ENCODE measurements around the gene L1TD1. TPM values are rescaled to one million over a fixed set of nuclear protein-coding genes. Genes with fewer than 3 reads are reported as not detected.

Gene L1TD1
- total and polyA plus RNA-seq, 2 experiments from 2014 or later, result 283 to 628 TPM

- H3K4me2 ChIP-seq, result 0 out of 2 replicates have a peak overlapping the region, but pooled peaks have one; percentile 67
- ATAC-seq, result no peak
- 0 out of 2 replicates have a peak, but pooled peaks cover 6% of the 10 kb centered on the region for H4K20me1 ChIP-seq (replicated peaks; ENCODE audit: insufficient read depth)
- TF ChIP-seq NANOG (IDR thresholded peaks at IDR 0.05; ENCODE audit: borderline replicate concordance) (no peak), JUNB (IDR thresholded peaks at IDR 0.05; ENCODE audit: unreplicated experiment) (no peak), CTCF (conservative IDR thresholded peaks at IDR 0.05; ENCODE audit: low read depth in 2 of 2) (peak in 1 of 2 experiments; percentile 23; a peak in 2 of 4 replicates), POLR2AphosphoS5 (IDR thresholded peaks at IDR 0.05; ENCODE audit: low read depth) (peak; percentile 15; the same call in 1 of the 2 replicates), ZNF331 (CRISPR knock-in tag; IDR thresholded peaks at IDR 0.05; ENCODE audit: low read depth) (no peak), ZNF462 (CRISPR knock-in tag; IDR thresholded peaks at IDR 0.05) (no peak), CREB1 (CRISPR knock-in tag; IDR thresholded peaks at IDR 0.05; ENCODE audit: low read depth) (no peak), ETS1 (IDR thresholded peaks at IDR 0.05) (no peak), EZH2phosphoT487 (IDR thresholded peaks at IDR 0.05; ENCODE audit: unreplicated experiment) (no peak), STAT1 (IDR thresholded peaks at IDR 0.05; ENCODE audit: unreplicated experiment) (no peak), ZNF114 (CRISPR knock-in tag; IDR thresholded peaks at IDR 0.05) (no peak), REST (IDR thresholded peaks at IDR 0.05; ENCODE audit: unreplicated experiment) (no peak), EZH2 (IDR thresholded peaks at IDR 0.05; ENCODE audit: low read depth, unreplicated experiment) (no peak)
- DNase-seq (ENCODE audit: low spot score), result no peak
- Mint-ChIP-seq H3K27me3 (ENCODE audit: insufficient read depth, low read depth, poor library complexity) (peaks cover 6% of the 10 kb centered on the region), H3K9me3 (no peaks in the 10 kb centered on the region), H3K36me3 (ENCODE audit: low read depth) (peaks cover 49% of the 10 kb centered on the region), H3K27ac (no peak overlapping the region), H3K4me1 (peaks cover 56% of the 10 kb centered on the region), H3K4me3 (no peak overlapping the region)
- H3K4me1 ChIP-seq (ENCODE audit: insufficient read depth), result peaks cover 65% of the 10 kb centered on the region
- peaks cover 47% of the 10 kb centered on the region for H3F3A ChIP-seq (replicated peaks; ENCODE audit: low read depth)
- H3K9me2 ChIP-seq (ENCODE audit: insufficient read depth), result no peaks in the 10 kb centered on the region
- H3K79me2 ChIP-seq (replicated peaks; ENCODE audit: insufficient read depth), result no peaks in the 10 kb centered on the region
- H2AFZ ChIP-seq, result no peak overlapping the region
- no peak overlapping the region for H3K4me3 ChIP-seq
- H3K27ac ChIP-seq (ENCODE audit: low read depth), result peak overlapping the region; percentile 94
- H3K27me3 ChIP-seq (ENCODE audit: insufficient read depth), result no peaks in the 10 kb centered on the region
- peaks cover 19% of the 10 kb centered on the region for H3K36me3 ChIP-seq (ENCODE audit: insufficient read depth)
Measured at GRCh38 chr1:62229932-62230331, 35.3 kb downstream of the L1TD1 start.

All from GM23338 (cell line).